ENCODE data around the gene NRK.
"Not testable (repeated sequence)": the region's sequence is repeated elsewhere in the genome, so short reads cannot be mapped to it uniquely, and the experiment has no call there.

Gene NRK

GRCh38 chrX:105909576-105909975 lies 87.2 kb downstream of the NRK start:
- no peak for DNase-seq

GRCh38 chrX:105910563-105911105 lies 88.3 kb downstream of the NRK start:
- DNase-seq, result peak; percentile 9

- no peak for DNase-seq
These were observed 122.9 kb downstream of the NRK start for GRCh38 chrX:105945266-105945665.

DNA sequence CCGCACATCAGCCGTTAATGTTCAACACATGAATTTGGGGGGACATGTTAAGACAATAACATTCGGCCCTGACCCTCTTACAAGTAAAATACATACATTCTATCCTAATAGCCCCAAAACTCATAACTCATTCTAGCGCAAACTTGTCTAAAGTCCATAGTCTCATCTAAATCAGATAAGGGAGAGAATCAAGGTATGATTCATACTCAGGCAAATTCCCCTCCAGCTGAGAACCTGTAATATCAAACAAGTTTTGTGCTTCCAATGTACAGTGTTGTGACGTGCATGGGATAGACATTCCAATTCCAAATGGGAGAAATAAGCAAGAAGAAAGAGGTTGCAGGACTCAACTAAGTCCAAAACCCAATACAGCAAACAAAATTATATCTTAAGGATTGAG lies 147.1 kb downstream of the NRK start:
- no peak for DNase-seq

DNA sequence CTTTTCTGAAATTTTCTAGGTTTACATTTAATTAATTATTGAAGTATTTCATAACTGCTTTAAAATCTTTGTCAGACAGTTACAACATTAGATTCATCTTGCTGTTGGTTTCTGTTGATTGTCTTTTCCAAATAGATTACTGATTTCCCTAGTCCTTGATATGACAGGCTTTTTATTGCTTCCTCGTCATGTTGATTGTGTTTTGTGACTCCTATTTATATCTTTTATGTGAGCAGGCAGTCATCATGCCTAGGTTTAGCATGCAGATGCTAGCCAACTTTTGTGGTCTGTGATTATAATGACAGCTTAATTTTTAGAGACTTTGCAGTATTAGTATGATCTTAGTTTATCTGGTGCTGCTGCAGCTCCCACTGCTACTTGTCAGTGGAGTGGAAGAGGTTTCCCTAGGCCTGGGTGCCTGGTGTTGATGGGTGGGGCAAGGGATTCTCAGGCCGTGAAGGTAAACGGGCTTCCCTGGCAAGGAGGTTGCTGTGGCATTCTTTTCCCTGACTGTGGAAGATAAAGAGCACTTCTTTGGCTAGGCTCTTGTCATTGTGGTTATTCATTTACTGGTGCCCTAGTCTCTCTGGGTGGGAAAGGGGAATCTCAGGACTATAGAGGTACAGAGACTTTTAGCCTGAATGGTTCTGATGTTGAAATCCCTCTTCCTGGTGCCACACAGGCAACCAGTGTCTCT lies 150.5 kb downstream of the NRK start:
- no peak for DNase-seq

DNA sequence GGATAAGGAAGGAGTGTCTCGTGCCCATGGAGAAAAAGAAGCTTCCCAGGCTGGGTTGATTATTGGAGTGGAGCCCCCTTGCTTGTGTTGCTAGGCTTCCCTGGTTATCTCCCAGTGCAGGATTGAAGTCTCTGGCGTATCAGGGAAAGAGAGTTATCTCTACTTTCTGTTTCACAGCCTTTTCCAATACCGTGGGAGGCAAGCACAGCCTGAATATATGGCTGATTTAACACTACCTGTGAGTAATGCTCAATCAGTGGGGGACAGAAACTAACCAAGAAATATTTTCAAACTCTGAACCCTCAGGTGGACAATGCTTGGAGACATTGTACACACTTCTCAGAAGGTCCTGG lies 151.0 kb downstream of the NRK start:
- DNase-seq, result peak; percentile 8

- DNase-seq, result peak; percentile 39
These were observed 153.0 kb downstream of the NRK start for GRCh38 chrX:105975382-105975781.

GRCh38 chrX:105981772-105982485 lies 159.6 kb downstream of the NRK start:
- DNase-seq, result no peak

DNA sequence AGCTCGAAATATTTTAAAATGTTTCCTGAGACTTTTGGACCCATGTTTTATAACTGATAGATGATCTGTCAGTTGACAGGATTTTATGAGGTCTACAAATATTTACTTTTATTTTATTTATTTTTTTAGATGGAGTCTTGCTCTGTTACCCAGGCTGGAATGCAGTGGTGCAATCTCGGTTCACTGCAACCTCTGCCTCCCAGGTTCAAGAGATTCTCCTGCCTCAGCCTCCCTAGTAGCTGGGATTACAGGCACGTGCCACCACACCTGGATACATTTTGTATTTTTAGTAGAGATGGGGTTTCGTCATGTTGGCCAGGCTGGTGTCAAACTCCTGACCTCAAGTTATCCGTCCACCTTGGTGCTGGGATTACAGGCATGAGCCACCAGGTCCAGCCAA lies 166.1 kb downstream of the NRK start:
- not testable (repeated sequence) for DNase-seq

- DNase-seq, result no peak
These were observed 177.0 kb downstream of the NRK start for GRCh38 chrX:105999294-105999693.

DNA sequence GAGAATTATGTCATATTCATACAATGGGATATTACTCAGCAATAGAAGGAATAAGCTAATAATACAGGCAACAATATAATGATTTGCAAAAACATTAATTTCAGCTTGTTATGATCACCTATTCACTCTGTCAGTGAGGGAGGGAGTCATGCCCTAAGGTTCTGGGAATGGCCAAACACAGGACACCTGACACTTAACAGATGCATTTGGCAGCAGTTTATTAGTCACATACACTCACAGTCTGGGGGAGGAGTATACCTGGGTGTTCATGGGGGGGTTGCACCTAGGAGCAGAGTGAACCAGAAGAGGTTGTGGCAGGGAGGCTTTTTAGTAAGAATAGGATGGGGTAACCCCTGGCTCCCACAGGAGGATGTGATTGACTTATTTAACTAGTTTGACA lies 177.9 kb downstream of the NRK start:
- no peak for DNase-seq

GRCh38 chrX:106000609-106001008 lies 178.3 kb downstream of the NRK start:
- DNase-seq, result not testable (repeated sequence)

DNA sequence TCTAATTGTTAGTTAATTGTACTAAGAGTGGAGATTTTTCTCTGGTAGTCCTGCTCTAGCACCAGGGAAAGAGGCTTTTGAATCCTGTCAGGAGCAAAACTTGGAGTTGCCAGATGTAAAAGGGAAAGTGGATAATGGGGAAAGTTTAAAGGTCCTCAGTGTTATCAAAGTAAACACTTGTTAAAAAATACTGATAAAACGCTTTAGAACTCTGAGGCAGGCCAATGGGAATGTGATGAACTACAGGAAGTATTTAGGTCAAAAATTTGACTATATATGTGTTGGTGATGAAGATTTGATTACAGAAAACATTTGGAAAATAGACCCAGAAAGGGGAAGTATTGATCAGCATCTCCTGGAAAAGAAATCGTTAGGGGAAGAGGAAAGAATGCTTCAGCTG lies 183.3 kb downstream of the NRK start:
- DNase-seq, result no peak

DNA sequence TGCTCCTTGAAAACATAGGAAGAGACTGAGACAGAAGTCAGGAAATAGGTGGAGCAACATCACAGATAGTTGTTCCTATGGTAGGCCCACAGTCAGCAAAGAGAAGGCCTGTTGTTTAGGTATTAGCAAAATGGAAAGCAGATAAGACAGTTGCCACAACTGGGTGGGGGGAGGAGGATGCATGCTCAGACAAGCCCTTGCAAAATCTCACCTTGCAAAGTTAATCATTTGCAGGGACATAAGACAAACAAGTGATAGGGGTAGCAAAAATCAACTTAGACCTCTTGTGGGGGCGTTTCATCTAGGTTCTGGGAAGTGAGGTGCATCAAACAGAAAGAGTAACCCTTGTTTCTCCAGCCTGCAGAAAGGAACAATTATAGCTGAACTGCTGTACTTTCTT lies 185.5 kb downstream of the NRK start:
- DNase-seq, result no peak
